Cardiac septum (tissue), 1 donor: ENCODE measurements around the gene GRM7. TPM values are rescaled to one million over a fixed set of nuclear protein-coding genes. Genes with fewer than 3 reads are reported as not detected.

Experiments
- DNase-seq: peaks from one replicate; pipeline ENCODE4 v3.0.0-alpha.2; 2020; ENCODE audit warnings: low spot score
- intact Hi-C: fragments of 100-400 bp; cut with DNase I; formaldehyde crosslinking; loops from one replicate; pipeline ENCODE4 v1.14.0; 2022
- total RNA-seq: library from RNA; stranded (reverse); fragmentation: NEBNext Ultra II Directional; extraction: Animal tissue kit (Norgen Biotek cat#: 25700); gene quantifications from one replicate; pipeline ENCODE4 v1.2.1, GENCODE V29; 2021
- donor health status: DM: no; HTN: no; CAD: no.

Gene GRM7
- total RNA-seq, 1 donor from 2014 or later, result not detected

- DNase-seq, result no peak
- intact Hi-C loops, result no loop called here
Measured at GRCh38 chr3:7585052-7585451, 724.1 kb downstream of the GRM7 start.

DNA sequence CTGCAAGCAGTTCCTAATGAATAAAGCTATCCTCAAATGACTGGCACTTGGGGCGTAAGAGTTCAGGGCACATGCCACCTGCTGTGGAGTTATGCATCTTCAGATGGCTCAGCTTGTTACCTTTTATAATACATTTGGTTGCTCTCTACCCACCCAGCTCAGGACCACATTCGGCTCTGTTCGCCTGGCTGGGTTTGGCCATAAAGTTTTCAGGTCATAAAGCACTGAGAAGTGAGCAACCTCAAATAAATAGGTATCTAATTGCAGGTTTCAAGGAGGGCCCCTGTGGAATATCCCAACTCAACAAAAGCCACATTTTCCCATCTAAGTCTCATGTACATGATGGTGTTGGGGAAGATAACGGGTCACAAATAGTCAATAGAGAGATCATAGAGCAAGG, 727.3 kb downstream of the GRM7 start:
- intact Hi-C loops, result no loop called here
- no peak for DNase-seq

GRCh38 chr3:7589526-7589925, 728.6 kb downstream of the GRM7 start:
- intact Hi-C loops, result no loop called here
- DNase-seq, result no peak

- intact Hi-C loops, result no loop called here
- DNase-seq, result no peak
Measured at GRCh38 chr3:7602297-7602696, 741.4 kb downstream of the GRM7 start.

DNA sequence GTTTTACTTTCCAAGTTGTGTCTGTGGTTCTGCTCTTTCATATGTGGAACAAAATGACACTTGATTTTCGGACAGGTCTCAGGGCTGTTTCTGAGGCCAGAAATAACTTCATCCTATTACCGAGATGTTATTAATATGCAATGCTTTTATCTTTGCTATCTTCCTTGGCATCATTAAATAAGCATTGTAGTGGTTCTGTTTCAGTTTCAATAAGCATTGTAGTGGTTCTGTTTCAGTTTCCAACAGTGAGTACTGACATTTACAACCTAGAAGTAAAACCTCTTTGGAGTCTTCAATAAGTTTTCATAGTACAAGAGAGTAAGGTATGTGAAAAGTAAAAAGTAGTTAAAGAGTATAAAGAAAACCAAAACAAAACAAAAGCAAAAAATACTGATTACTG, 746.2 kb downstream of the GRM7 start:
- intact Hi-C loops, result no loop called here
- DNase-seq, result no peak

DNA sequence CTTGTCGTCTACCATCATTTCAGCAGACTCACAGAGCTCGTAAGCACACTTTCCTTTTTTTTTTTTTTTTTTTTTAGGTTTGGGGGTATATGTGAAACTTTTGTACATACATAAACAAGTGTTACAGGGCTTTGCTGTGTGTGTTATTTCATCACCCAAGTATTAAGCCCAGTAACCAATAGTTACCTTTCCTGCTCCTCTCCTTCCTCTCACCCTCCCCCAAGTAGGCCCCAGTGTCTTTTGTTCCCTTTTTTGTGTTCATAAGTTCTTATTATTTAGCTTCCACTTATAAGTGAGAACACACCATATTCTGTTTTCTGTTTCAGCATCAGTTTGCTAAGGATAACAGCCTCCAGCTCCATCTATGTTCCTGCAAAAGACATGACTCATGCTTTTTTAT, 746.8 kb downstream of the GRM7 start:
- DNase-seq, result no peak
- intact Hi-C loops, result no loop called here

DNA sequence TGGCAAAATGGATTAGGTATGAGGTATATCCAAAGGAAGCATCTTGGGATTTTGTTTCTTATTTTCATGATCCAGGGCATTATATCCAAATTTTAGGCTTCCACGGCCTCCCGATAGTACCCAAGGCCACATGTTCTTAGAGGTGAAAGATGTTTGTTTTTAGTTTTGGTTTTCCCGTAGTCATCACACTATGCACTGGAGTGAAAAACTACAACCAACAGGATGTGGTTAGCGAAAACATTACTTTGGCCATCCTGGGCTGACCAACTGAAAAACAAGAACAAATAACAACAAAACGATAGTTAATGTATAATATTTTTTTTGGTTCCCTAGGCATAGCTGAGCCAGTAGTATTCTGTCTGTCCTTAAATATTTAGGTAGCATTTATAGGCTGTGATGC, 749.7 kb downstream of the GRM7 start:
- intact Hi-C loops, result no loop called here

GRCh38 chr3:7615043-7615442, 754.1 kb downstream of the GRM7 start:
- no peak for DNase-seq
- intact Hi-C loops, result no loop called here

More for the DNA sequence above, 749.7 kb downstream of the GRM7 start:
- DNase-seq, result no peak

GRCh38 chr3:7618606-7619005, 757.7 kb downstream of the GRM7 start:
- intact Hi-C loops, result no loop called here
- DNase-seq, result no peak

- intact Hi-C loops, result no loop called here
- DNase-seq, result no peak
Measured at GRCh38 chr3:7620401-7620800, 759.5 kb downstream of the GRM7 start.

GRCh38 chr3:7621046-7621630, 760.2 kb downstream of the GRM7 start:
- intact Hi-C loops, result no loop called here
- DNase-seq, result no peak

GRCh38 chr3:7621651-7622050, 760.7 kb downstream of the GRM7 start:
- intact Hi-C loops, result no loop called here
- DNase-seq, result no peak

DNA sequence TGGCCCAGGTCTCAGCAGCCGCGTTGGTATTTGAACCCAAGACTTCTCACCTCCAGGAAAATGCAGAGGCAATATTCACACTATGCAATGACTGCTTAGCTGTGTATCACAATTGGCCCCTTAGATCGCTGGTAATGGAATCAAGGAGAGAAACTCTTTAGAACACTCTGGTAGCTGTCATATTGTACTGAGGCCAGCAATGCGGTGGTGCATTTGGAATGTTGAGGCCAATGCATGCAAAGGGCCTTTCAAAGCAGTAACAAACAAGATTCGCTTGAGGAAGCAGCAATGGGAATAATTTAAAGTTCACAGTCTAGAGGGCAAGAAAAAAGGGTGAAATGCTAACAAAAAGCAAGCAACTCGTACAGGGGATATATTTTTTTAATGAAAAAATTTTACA, 764.1 kb downstream of the GRM7 start:
- intact Hi-C loops, result no loop called here
- no peak for DNase-seq

DNA sequence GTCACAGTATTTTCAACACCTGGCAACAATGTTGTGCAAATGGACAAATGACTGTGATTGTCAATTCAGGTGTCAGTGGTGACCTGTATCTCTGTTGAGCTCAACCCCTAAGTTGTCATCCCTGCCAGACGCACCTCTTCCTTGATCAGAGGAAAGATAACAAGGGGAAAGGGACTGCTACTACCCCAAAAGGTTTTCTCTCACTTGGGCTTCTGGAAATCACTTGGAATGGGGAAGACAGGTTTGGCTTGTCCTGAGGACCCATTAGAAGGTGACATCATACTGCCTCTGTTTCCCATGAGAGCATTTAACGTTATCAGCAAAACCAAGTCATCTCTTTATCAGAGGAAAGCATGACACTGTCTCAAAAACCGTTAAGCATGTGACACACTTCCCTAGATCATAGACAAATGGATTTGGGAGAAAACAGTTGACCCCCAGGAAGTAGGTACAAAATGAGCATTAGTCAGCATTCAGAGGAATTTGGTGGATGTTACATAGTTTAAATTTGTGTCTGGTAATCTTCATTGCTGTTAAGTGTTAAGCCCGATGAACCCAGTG, 769.5 kb downstream of the GRM7 start:
- intact Hi-C loops, result no loop called here
- no peak for DNase-seq

- no peak for DNase-seq
- intact Hi-C loops, result no loop called here
Measured at GRCh38 chr3:7630925-7631324, 770.0 kb downstream of the GRM7 start.

DNA sequence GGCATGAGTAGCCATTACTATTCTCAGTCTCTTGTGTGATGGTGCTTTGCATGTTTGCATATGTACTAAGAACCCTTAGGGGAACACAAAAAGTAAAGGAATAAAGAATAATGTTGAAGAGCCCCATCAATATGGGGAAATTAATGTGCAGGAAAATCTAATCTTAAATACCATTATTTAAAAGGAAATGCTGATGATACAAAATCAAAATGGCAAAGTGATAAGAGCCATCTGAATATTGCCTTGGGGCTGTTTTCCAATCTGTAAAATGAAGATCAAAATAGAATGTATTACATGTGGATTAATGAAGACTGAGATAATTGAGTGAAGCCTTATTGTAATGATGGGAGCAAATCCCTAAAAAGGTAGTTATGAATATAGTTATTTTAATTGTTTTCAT, 771.4 kb downstream of the GRM7 start:
- intact Hi-C loops, result no loop called here
- no peak for DNase-seq

GRCh38 chr3:7637694-7638093, 776.8 kb downstream of the GRM7 start:
- no peak for DNase-seq
- intact Hi-C loops, result no loop called here

DNA sequence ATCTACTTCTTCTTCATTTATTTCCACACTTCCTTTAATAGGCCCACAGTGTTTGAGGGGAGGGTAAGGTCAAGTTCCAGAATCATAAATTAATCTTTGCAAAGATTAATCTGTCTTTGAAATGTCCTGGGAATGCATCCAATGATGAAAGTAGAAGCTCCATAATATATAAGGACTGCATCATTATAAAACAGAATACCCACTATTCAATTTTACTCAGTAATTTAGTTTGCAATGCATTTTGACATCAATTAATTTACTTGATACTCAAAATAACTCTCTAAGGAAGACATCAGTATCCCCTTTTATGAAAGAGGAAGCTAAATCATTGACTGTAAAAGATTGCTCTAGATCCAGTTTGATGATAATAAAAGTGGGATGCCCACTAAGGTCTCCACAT, 777.2 kb downstream of the GRM7 start:
- no peak for DNase-seq

DNA sequence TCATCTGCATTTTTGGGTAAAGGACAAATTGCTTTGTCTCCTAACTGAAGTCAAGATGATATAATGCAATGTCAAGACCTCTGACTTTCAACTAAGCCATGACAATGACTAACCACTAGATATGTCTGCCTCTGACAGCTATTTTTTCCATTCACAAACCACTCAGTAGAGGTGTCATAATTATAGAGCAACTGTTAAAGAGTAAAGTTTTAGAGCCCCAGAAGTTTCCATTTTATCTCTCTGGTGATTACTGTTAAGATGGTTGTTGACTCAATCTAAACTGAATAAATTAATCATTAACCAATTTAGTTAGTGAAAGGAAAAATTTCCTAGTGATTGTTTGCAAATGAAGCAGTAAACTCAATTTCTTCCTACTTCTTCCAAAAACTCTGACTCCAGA, 779.9 kb downstream of the GRM7 start:
- intact Hi-C loops, result no loop called here
- no peak for DNase-seq

More for the DNA sequence above, 777.2 kb downstream of the GRM7 start:
- intact Hi-C loops, result no loop called here

GRCh38 chr3:7646851-7647250, 785.9 kb downstream of the GRM7 start:
- intact Hi-C loops, result no loop called here
- DNase-seq, result no peak

DNA sequence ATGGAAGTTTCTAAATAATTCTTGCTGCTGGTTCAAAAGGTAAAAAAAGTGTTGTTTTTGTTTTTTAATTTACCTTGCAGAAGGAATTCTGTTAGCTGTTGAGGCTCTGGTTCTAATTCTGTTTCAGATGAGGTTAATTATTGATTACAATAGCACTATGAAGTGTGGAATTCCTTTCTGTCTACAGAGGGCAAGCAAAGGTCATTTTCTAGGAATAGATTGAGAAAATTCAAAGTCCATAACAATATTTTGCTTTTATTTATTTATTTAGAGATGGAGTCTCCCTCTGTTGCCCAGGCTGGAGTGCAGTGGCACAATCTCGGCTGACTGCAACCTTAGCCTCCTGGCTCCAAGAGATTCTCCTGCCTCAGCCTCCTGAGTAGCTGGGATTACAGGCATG, 789.6 kb downstream of the GRM7 start:
- intact Hi-C loops, result no loop called here

DNA sequence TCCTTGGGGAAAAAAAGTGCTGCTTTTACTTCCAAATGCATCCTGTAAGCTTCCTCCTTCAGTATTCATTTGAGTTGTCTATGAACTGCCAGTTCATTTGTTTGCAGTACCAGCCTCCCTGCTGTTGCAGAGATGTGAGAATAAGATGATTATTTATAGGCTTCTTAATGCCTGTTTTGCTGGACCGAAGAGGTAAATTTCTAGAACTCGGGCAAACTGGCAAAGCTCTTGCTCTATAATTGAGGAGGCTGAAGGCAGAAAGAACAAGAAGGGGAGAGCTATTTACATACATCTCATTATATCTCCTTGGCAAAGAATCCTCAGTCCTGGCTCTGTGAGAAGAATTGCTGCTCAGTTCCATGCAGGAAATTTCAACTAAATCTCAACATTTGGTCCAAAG, 790.4 kb downstream of the GRM7 start:
- intact Hi-C loops, result no loop called here

More for the DNA sequence above, 789.6 kb downstream of the GRM7 start:
- no peak for DNase-seq

More for the DNA sequence above, 790.4 kb downstream of the GRM7 start:
- no peak for DNase-seq
